HG03558 (cell line): ENCODE results near the gene OOSP2.

Experiments
- ATAC-seq: cut with Tn5 transposase; IDR thresholded peaks from one replicate; pipeline ENCODE4 v1.9.1; 2021; ENCODE audit warnings: moderate number of reproducible peaks; ENCODE audit not compliant: unreplicated experiment; ENCODE audit errors: extremely low read depth

OOSP2 gene

GRCh38 chr11:60077981-60078380, 37.8 kb downstream of the OOSP2 start:
- no peak for ATAC-seq

GRCh38 chr11:60078745-60079144, 38.5 kb downstream of the OOSP2 start:
- ATAC-seq: no peak

- no peak for ATAC-seq
Observed at GRCh38 chr11:60080535-60080934, 40.3 kb downstream of the OOSP2 start.

- no peak for ATAC-seq
Observed at GRCh38 chr11:60084631-60085273, 44.5 kb downstream of the OOSP2 start.

- ATAC-seq: no peak
Observed at GRCh38 chr11:60085909-60086308, 45.7 kb downstream of the OOSP2 start.

GRCh38 chr11:60087239-60087638, 47.0 kb downstream of the OOSP2 start:
- ATAC-seq: no peak

- ATAC-seq: no peak
Observed at GRCh38 chr11:60088364-60088763, 48.2 kb downstream of the OOSP2 start, which contains the start of gene MS4A2. MS4A2 (plus strand) TSS chr11:60088664; CDS start chr11:60088766, 102 bp downstream.

- no peak for ATAC-seq
Observed at GRCh38 chr11:60095477-60096120, 55.4 kb downstream of the OOSP2 start.

GRCh38 chr11:60097189-60097588, 57.0 kb downstream of the OOSP2 start:
- ATAC-seq: no peak
